Measurements from ENCODE around the gene DLX4.

DLX4 gene

GRCh38 chr17:50014471-50015088 lies 45.6 kb downstream of the DLX4 start:
- H3K9me3 Mint-ChIP-seq = peaks cover 58% of the 10 kb centered on the region
- no peaks in the 10 kb centered on the region for H3K4me1 Mint-ChIP-seq
- H3K4me3 Mint-ChIP-seq = no peak overlapping the region
- peaks cover 62% of the 10 kb centered on the region for H3K27me3 Mint-ChIP-seq (ENCODE audit: low read depth, poor library complexity)
- no peak for DNase-seq
- H3K27ac Mint-ChIP-seq = no peak overlapping the region
- TF ChIP-seq CTCF (IDR thresholded peaks at IDR 0.05) = no peak
- no peaks in the 10 kb centered on the region for H3K36me3 Mint-ChIP-seq (ENCODE audit: low read depth)

GRCh38 chr17:50015146-50015545 lies 46.2 kb downstream of the DLX4 start:
- H3K27ac Mint-ChIP-seq = no peak overlapping the region
- no peaks in the 10 kb centered on the region for H3K4me1 Mint-ChIP-seq
- peaks cover 59% of the 10 kb centered on the region for H3K27me3 Mint-ChIP-seq (ENCODE audit: low read depth, poor library complexity)
- no peak for TF ChIP-seq CTCF (IDR thresholded peaks at IDR 0.05)
- H3K4me3 Mint-ChIP-seq = no peak overlapping the region
- no peak for DNase-seq
- H3K36me3 Mint-ChIP-seq (ENCODE audit: low read depth) = no peaks in the 10 kb centered on the region
- peaks cover 52% of the 10 kb centered on the region for H3K9me3 Mint-ChIP-seq

GRCh38 chr17:50018909-50019308 lies 49.9 kb downstream of the DLX4 start:
- Mint-ChIP-seq H3K27ac (no peak overlapping the region), H3K4me1 (no peaks in the 10 kb centered on the region), H3K9me3 (peaks cover 20% of the 10 kb centered on the region), H3K36me3 (ENCODE audit: low read depth) (no peaks in the 10 kb centered on the region), H3K27me3 (ENCODE audit: low read depth, poor library complexity) (peaks cover 52% of the 10 kb centered on the region), H3K4me3 (no peak overlapping the region)
- TF ChIP-seq CTCF (IDR thresholded peaks at IDR 0.05) = no peak
- DNase-seq = no peak

- DNase-seq = no peak
- TF ChIP-seq CTCF (IDR thresholded peaks at IDR 0.05) = no peak
- no peak overlapping the region for H3K27ac Mint-ChIP-seq
- H3K4me1 Mint-ChIP-seq = no peaks in the 10 kb centered on the region
- peaks cover 2% of the 10 kb centered on the region for H3K9me3 Mint-ChIP-seq
- peaks cover 49% of the 10 kb centered on the region for H3K27me3 Mint-ChIP-seq (ENCODE audit: low read depth, poor library complexity)
- no peak overlapping the region for H3K4me3 Mint-ChIP-seq
- H3K36me3 Mint-ChIP-seq (ENCODE audit: low read depth) = no peaks in the 10 kb centered on the region
Measured at GRCh38 chr17:50020841-50021599, 52.0 kb downstream of the DLX4 start.

- DNase-seq = no peak
- H3K9me3 Mint-ChIP-seq = no peaks in the 10 kb centered on the region
- H3K36me3 Mint-ChIP-seq (ENCODE audit: low read depth) = no peaks in the 10 kb centered on the region
- no peak overlapping the region for H3K27ac Mint-ChIP-seq
- H3K27me3 Mint-ChIP-seq (ENCODE audit: low read depth, poor library complexity) = peaks cover 43% of the 10 kb centered on the region
- H3K4me3 Mint-ChIP-seq = no peak overlapping the region
- H3K4me1 Mint-ChIP-seq = peaks cover 6% of the 10 kb centered on the region
- no peak for TF ChIP-seq CTCF (IDR thresholded peaks at IDR 0.05)
Measured at GRCh38 chr17:50021681-50022370, 52.8 kb downstream of the DLX4 start.
